Astrocyte (in vitro differentiated cells and primary cell): ENCODE results near the gene RBM20. TPM values are rescaled to one million over a fixed set of nuclear protein-coding genes. Genes with fewer than 3 reads are reported as not detected.
"Not testable (repeated sequence)": the region's sequence is repeated elsewhere in the genome, so short reads cannot be mapped to it uniquely, and the experiment has no call there.

Experiments
- DNase-seq: peaks from one replicate; pipeline ENCODE4 v3.0.0-alpha.2; 2010; ENCODE audit warnings: low read depth
- FAIRE-seq: peaks from 2 replicates; lab custom pipeline; 2011; peaks lifted over from hg19 to GRCh38; lab: Jason Lieb, UNC
- H2AFZ ChIP-seq: 2 replicates; pipeline ENCODE4 v1.6.0; 2012; ENCODE audit warnings: low read depth, low read length, inconsistent platforms
- H3K27ac ChIP-seq: 2 replicates; pipeline ENCODE4 v1.5.1; 2011; ENCODE audit warnings: low read depth, low read length, inconsistent platforms
- H3K27me3 ChIP-seq: 2 replicates; pipeline ENCODE4 v1.6.0; 2011; ENCODE audit warnings: low read length, inconsistent platforms; ENCODE audit not compliant: insufficient read depth
- H3K36me3 ChIP-seq: 2 replicates; pipeline ENCODE4 v1.5.1; 2011; ENCODE audit warnings: low read length, inconsistent platforms; ENCODE audit not compliant: insufficient read depth
- H3K4me1 ChIP-seq: 2 replicates; pipeline ENCODE4 v1.5.1; 2011; ENCODE audit warnings: low read length, inconsistent platforms; ENCODE audit not compliant: insufficient read depth
- H3K4me2 ChIP-seq: 2 replicates; pipeline ENCODE4 v1.6.0; 2012; ENCODE audit warnings: low read length, inconsistent platforms
- H3K4me3 ChIP-seq: 2 replicates; pipeline ENCODE4 v1.5.1; 2011; ENCODE audit warnings: low read depth, mild to moderate bottlenecking, low read length, inconsistent platforms; ENCODE audit not compliant: insufficient read depth
- H3K79me2 ChIP-seq: 2 replicates; pipeline ENCODE4 v1.6.0; 2012; ENCODE audit warnings: mild to moderate bottlenecking, low read length, inconsistent platforms; ENCODE audit not compliant: insufficient read depth
- H3K9ac ChIP-seq: 2 replicates; pipeline ENCODE4 v1.6.0; 2012; ENCODE audit warnings: mild to moderate bottlenecking, low read length, inconsistent platforms
- H3K9me3 ChIP-seq: 2 replicates; pipeline ENCODE4 v1.5.1; 2012; ENCODE audit warnings: low read depth, mild to moderate bottlenecking, low read length, inconsistent platforms; ENCODE audit not compliant: insufficient read depth
- H4K20me1 ChIP-seq: 2 replicates; pipeline ENCODE4 v1.6.0; 2012; ENCODE audit warnings: low read length, inconsistent platforms; ENCODE audit not compliant: insufficient read depth
- H3K27ac Mint-ChIP-seq: one replicate; pipeline ENCODE4 v1.8.0; 2021; ENCODE audit warnings: mild to moderate bottlenecking, mixed read lengths; ENCODE audit not compliant: unreplicated experiment
- H3K27me3 Mint-ChIP-seq: one replicate; pipeline ENCODE4 v1.8.0; 2021; ENCODE audit warnings: low read depth, mixed read lengths; ENCODE audit not compliant: unreplicated experiment
- H3K36me3 Mint-ChIP-seq: one replicate; pipeline ENCODE4 v1.8.0; 2021; ENCODE audit warnings: low read depth, mixed read lengths; ENCODE audit not compliant: unreplicated experiment
- H3K4me1 Mint-ChIP-seq: one replicate; pipeline ENCODE4 v1.8.0; 2021; ENCODE audit warnings: low read depth, mixed read lengths; ENCODE audit not compliant: unreplicated experiment
- H3K4me3 Mint-ChIP-seq: one replicate; pipeline ENCODE4 v1.8.0; 2021; ENCODE audit warnings: mild to moderate bottlenecking, moderate library complexity, mixed read lengths; ENCODE audit not compliant: unreplicated experiment
- H3K9me3 Mint-ChIP-seq: one replicate; pipeline ENCODE4 v1.8.0; 2021; ENCODE audit warnings: mild to moderate bottlenecking, mixed read lengths; ENCODE audit not compliant: unreplicated experiment
- CTCF ChIP-seq: IDR thresholded peaks from 2 replicates; pipeline ENCODE4 v1.5.1; 2011; ENCODE audit warnings: low read depth, mild to moderate bottlenecking, inconsistent platforms, low read length, moderate library complexity; ENCODE audit not compliant: insufficient read depth
- EZH2 ChIP-seq: IDR thresholded peaks from 2 replicates; pipeline ENCODE4 v1.6.1; 2012; ENCODE audit warnings: mild to moderate bottlenecking, low read length, inconsistent platforms; ENCODE audit not compliant: insufficient read depth
- total RNA-seq: library from RNA; stranded (reverse); gene quantifications from 2 replicates; pipeline ENCODE4 v1.2.1, GENCODE V29; 2021

The RBM20 gene
- total RNA-seq, 1 donor from 2014 or later: 1.5 TPM

DNA sequence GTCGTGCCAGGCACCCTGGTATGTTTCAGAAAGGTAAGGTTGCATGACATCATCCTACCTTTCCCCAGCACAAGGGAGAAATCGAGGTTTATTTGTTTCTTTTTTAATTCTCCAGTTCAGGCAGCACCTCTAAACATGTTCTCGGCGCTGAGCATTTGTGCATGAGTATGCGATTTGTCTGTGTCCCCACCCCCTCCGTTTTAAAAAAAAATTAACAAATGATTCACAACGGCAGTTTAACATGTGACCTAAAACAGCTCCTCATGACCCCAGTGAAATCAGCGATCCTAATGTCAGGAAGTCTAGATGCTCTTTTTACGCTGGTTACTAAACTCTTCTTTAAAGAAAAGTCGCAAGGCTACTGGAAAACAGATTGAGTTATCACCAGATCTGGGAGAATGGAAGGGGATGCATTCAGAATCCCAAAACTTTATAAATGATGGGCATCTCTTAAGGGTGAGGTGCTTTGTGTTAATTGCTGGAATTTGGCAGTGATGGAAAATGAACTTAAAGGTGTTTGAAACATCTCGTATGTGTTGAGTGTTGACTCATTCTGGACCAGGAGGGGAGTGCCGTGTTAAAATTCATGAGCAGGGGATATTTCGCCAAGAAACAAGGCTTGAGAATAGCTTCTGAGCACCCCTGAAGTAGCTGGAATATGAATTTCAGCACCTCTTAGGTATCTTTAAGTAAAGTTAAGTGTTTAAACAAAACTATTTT is 120.8 kb downstream of the RBM20 start:
- DNase-seq: no peak
- Mint-ChIP-seq H3K4me1 (peaks cover 16% of the 10 kb centered on the region), H3K36me3 (no peaks in the 10 kb centered on the region), H3K27ac (peak overlapping the region; percentile 59), H3K9me3 (no peaks in the 10 kb centered on the region), H3K4me3 (peak overlapping the region; percentile 36), H3K27me3 (no peaks in the 10 kb centered on the region)
- FAIRE-seq: no peak
- no peak overlapping the region for H3K4me3 ChIP-seq
- H3K27me3 ChIP-seq: no peaks in the 10 kb centered on the region
- no peaks in the 10 kb centered on the region for H3K4me1 ChIP-seq
- H2AFZ ChIP-seq: no peak overlapping the region
- TF ChIP-seq EZH2 (no peak), CTCF (no peak)
- H3K4me2 ChIP-seq: no peak overlapping the region
- H4K20me1 ChIP-seq: no peaks in the 10 kb centered on the region
- no peaks in the 10 kb centered on the region for H3K9me3 ChIP-seq
- no peaks in the 10 kb centered on the region for H3K79me2 ChIP-seq
- no peaks in the 10 kb centered on the region for H3K36me3 ChIP-seq
- no peak overlapping the region for H3K9ac ChIP-seq
- H3K27ac ChIP-seq: no peak overlapping the region

DNA sequence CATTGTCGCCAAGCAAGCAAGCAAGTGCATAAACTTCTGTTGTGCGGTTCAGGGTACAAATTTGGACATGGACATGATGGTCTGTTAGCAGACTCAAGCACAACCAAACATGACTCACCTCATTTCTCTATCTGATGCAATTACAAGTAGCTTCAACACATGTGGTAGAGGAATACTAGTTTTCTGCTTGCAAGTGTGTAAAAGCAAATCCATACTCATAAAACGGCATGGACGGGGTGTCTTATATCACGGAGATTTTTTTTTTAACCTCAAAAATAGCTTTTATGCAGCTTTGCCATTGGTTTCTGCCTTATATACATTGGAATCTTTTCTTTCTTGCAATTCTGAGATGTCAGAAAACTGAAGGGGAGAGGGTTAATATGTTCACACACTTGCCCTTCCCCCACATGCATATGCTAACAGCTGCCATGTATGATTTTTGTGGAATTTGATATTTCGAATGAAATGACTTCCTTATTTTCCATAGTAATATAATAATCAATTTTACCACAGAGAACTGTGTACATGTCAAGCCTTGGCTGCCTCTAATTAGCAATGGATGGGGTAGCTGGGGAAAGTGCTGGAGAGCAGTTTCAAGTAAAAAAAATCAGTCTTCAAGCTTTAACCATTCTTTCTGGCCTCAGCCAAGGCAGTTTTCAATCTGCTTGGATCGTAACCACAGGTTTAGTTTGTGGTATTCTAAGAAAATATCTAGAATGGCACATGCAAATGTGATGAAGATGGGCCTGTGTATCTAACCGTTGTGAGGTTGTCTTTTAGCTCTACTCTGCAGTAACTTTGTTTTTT is 121.6 kb downstream of the RBM20 start:
- Histone ChIP-seq H3K27me3 (no peaks in the 10 kb centered on the region), H3K36me3 (no peaks in the 10 kb centered on the region), H3K4me2 (no peak overlapping the region), H2AFZ (no peak overlapping the region), H3K9me3 (no peaks in the 10 kb centered on the region), H3K9ac (no peak overlapping the region), H3K4me1 (no peaks in the 10 kb centered on the region), H3K79me2 (no peaks in the 10 kb centered on the region), H4K20me1 (no peaks in the 10 kb centered on the region), H3K27ac (no peak overlapping the region), H3K4me3 (no peak overlapping the region)
- FAIRE-seq (no peak), DNase-seq (no peak)
- TF ChIP-seq EZH2 (no peak), CTCF (no peak)
- Mint-ChIP-seq H3K4me3 (no peak overlapping the region), H3K27ac (peak overlapping the region; percentile 75), H3K4me1 (peaks cover 14% of the 10 kb centered on the region), H3K36me3 (no peaks in the 10 kb centered on the region), H3K9me3 (no peaks in the 10 kb centered on the region), H3K27me3 (no peaks in the 10 kb centered on the region)

- not testable (repeated sequence) for H3K36me3 Mint-ChIP-seq, H3K9me3 Mint-ChIP-seq, H3K79me2 ChIP-seq, H4K20me1 ChIP-seq, H3K36me3 ChIP-seq, H3K27me3 ChIP-seq, H3K27ac ChIP-seq, H3K9me3 ChIP-seq, H3K4me2 ChIP-seq, H3K4me3 Mint-ChIP-seq, H3K4me3 ChIP-seq, H3K27me3 Mint-ChIP-seq, DNase-seq, H3K9ac ChIP-seq, H3K27ac Mint-ChIP-seq, H3K4me1 ChIP-seq, H2AFZ ChIP-seq, FAIRE-seq
- H3K4me1 Mint-ChIP-seq: peaks cover 14% of the 10 kb centered on the region
Measured at GRCh38 chr10:110767601-110768000, 123.5 kb downstream of the RBM20 start.
